K562 (cell line): ENCODE measurements around the gene WNK2. TPM values are rescaled to one million over a fixed set of nuclear protein-coding genes. Genes with fewer than 3 reads are reported as not detected.

Source experiments
- CBFA2T3 ChIP-seq: fragments of 450-650 bp; IDR thresholded peaks from 2 replicates; pipeline ENCODE4 v1.6.1; 2017
- MTA1 ChIP-seq: fragments of 450-650 bp; IDR thresholded peaks from 2 replicates; pipeline ENCODE4 v1.6.1; 2017; ENCODE audit warnings: borderline replicate concordance
- NCOA6 ChIP-seq: fragments of 450-650 bp; IDR thresholded peaks from 2 replicates; pipeline ENCODE4 v1.6.1; 2017; ENCODE audit warnings: mild to moderate bottlenecking
- PHTF2 ChIP-seq: fragments of 250-450 bp; sonication (Bioruptor Pico); IDR thresholded peaks from 2 replicates; pipeline ENCODE4 v1.5.0; 2021; ENCODE audit warnings: mild to moderate bottlenecking
- ZNF277 ChIP-seq: fragments of 250-450 bp; sonication (Bioruptor Pico); IDR thresholded peaks from 2 replicates; pipeline ENCODE4 v1.8.0; 2022; ENCODE audit warnings: inconsistent platforms, mild to moderate bottlenecking, moderate library complexity, borderline replicate concordance
- ZNF384 ChIP-seq: IDR thresholded peaks from 2 replicates; pipeline ENCODE4 v1.6.1; 2012; ENCODE audit warnings: low read depth, low read length, improper control_type of control experiment
- ZNF444 ChIP-seq: fragments of 250-450 bp; sonication (Bioruptor Pico); IDR thresholded peaks from 2 replicates; pipeline ENCODE4 v1.4.0; 2020; ENCODE audit warnings: mild to moderate bottlenecking, moderate library complexity
- ZNF584 ChIP-seq: fragments of 200-800 bp; sonication (Bioruptor generic); IDR thresholded peaks from 2 replicates; pipeline ENCODE4 v1.6.1; 2016; ENCODE audit warnings: low read depth, mild to moderate bottlenecking, missing genetic modification characterization, missing compliant biosample characterization
- ZNF766 ChIP-seq: fragments of 200-800 bp; sonication (Bioruptor generic); conservative IDR thresholded peaks from 2 replicates; pipeline ENCODE4 v1.6.1; 2016; ENCODE audit warnings: missing genetic modification characterization, missing compliant biosample characterization
- polyA plus RNA-seq, 8 experiments: library from polyadenylated mRNA; depleted of rRNA in 4 of 8; stranded (reverse) in 5 of 8; unstranded in 3 of 8; fragments of >200 nt; fragmentation: Nextera tagmentation in 2 of 8; fragmentation: Illumina TruSeq in 1 of 8; extraction: Ambion mirVana in 2 of 8; extraction: Trizol in 1 of 8; gene quantifications; 2 replicates each; pipeline versions ENCODE4 v1.2.1 to v1.2.3, GENCODE V29; 2011 to 2014; ENCODE audit warnings: inconsistent platforms in 1 of 8, missing spikeins in 1 of 8
- total RNA-seq, 7 experiments: library from RNA; depleted of rRNA in 6 of 7; stranded (reverse); fragments of >200 nt in 6 of 7; fragmentation: Illumina TruSeq in 2 of 7; extraction: Trizol in 2 of 7; gene quantifications; 2 replicates each; pipeline versions ENCODE4 v1.2.1 to v1.2.3, GENCODE V29; 2011 to 2021; ENCODE audit warnings: low replicate concordance in 1 of 7
- TF ChIP-seq, protein P1 (sequence below): fragments of 450-650 bp; IDR thresholded peaks from 2 replicates; pipeline ENCODE4 v1.6.1; 2016

Gene WNK2
- total and polyA plus RNA-seq, 9 of the 15 experiments (the other 6 are each of a cell fraction or from before 2014, with no cell fraction given) = 0.36 to 3.3 (median 0.64) TPM; not detected in 2

DNA sequence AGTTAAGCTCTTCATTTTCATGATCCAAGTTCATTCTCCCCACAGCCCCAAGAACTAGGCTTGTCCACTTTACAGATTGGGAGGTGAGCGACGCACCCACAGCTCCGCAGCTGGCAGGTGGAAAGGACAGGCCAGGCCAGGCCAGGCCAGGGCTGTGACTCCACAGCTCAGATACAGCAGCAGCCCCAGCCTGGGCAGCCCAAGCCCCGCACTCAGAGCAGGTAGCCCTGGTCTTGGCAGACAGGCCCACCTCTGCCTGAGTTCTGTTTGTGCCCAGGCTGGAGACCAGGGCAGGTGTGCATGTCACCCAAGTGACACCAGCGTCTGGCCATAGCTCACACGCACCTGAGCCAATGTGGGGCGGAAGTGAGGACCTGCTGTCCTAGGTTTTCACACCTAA, 124.7 kb downstream of the WNK2 start (continued):
- TF ChIP-seq NCOA6 = no peak
- TF ChIP-seq ZNF584 (CRISPR knock-in tag) = no peak
- no peak for TF ChIP-seq ZNF277 (CRISPR knock-in tag)
- TF ChIP-seq ZNF766 (CRISPR knock-in tag) = no peak
- TF ChIP-seq MTA1 = no peak
- no peak for TF ChIP-seq CBFA2T3
- TF ChIP-seq PHTF2 = no peak
- TF ChIP-seq, protein P1, sequence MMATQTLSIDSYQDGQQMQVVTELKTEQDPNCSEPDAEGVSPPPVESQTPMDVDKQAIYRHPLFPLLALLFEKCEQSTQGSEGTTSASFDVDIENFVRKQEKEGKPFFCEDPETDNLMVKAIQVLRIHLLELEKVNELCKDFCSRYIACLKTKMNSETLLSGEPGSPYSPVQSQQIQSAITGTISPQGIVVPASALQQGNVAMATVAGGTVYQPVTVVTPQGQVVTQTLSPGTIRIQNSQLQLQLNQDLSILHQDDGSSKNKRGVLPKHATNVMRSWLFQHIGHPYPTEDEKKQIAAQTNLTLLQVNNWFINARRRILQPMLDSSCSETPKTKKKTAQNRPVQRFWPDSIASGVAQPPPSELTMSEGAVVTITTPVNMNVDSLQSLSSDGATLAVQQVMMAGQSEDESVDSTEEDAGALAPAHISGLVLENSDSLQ = no peak
- TF ChIP-seq ZNF444 (CRISPR knock-in tag) = no peak
- no peak for TF ChIP-seq ZNF384
